Mucosa of descending colon (tissue), 3 donors: ENCODE results near the gene SPARC. TPM values are rescaled to one million over a fixed set of nuclear protein-coding genes. Genes with fewer than 3 reads are reported as not detected.

Experiments
- ATAC-seq: fragments of 200-7000 bp; cut with Tn5 transposase; one replicate; pipeline ENCODE4 v1.9.1; 2020; ENCODE audit warnings: mild to moderate bottlenecking, moderate library complexity
- DNase-seq, 3 donors: peaks; one replicate each; pipeline ENCODE4 v3.0.0-alpha.2; 2020
- H3K36me3 ChIP-seq: fragments of 200-600 bp; one replicate; pipeline ENCODE4 v1.8.0; 2021; ENCODE audit warnings: low read depth, mild to moderate bottlenecking
- H3K4me1 ChIP-seq: fragments of 200-600 bp; one replicate; pipeline ENCODE4 v1.8.0; 2021; ENCODE audit warnings: low read depth, mild to moderate bottlenecking
- H3K4me3 ChIP-seq: fragments of 200-600 bp; one replicate; pipeline ENCODE4 v1.8.0; 2021; ENCODE audit warnings: mild to moderate bottlenecking
- H3K9me3 ChIP-seq: fragments of 200-600 bp; one replicate; pipeline ENCODE4 v1.8.0; 2021; ENCODE audit warnings: mild to moderate bottlenecking
- intact Hi-C, 2 donors: fragments of 100-400 bp; cut with DNase I in 1 of 2; cut with micrococcal nuclease in 1 of 2; formaldehyde crosslinking; loops; one replicate each; pipeline versions ENCODE4 v1.11.0 to v1.11.1; 2022; cut with DNase I, micrococcal nuclease
- total RNA-seq, 3 donors: library from RNA; stranded (reverse); fragmentation: NEBNext Ultra II Directional in 2 of 3; extraction: Animal tissue kit (Norgen Biotek cat#: 25700) in 2 of 3; gene quantifications; one replicate each; pipeline versions ENCODE4 v1.2.1 to v1.2.4, GENCODE V29; 2021 to 2023
- TF ChIP-seq, protein P1 (sequence below): fragments of 200-600 bp; IDR thresholded peaks from one replicate; pipeline ENCODE4 v1.8.0; 2022; ENCODE audit warnings: antibody characterized with exemption, mild to moderate bottlenecking
- donor health status: DM: no; HTN: no; CAD: no; lungs with moderate emphysema.
- donor health status: DM: no; HTN: no; CAD: no.
- donor health status: DM: no; HTN: yes; CAD: no.

The SPARC gene
- total RNA-seq, 3 donors from 2014 or later = 78.0 to 410 (median 227) TPM

DNA sequence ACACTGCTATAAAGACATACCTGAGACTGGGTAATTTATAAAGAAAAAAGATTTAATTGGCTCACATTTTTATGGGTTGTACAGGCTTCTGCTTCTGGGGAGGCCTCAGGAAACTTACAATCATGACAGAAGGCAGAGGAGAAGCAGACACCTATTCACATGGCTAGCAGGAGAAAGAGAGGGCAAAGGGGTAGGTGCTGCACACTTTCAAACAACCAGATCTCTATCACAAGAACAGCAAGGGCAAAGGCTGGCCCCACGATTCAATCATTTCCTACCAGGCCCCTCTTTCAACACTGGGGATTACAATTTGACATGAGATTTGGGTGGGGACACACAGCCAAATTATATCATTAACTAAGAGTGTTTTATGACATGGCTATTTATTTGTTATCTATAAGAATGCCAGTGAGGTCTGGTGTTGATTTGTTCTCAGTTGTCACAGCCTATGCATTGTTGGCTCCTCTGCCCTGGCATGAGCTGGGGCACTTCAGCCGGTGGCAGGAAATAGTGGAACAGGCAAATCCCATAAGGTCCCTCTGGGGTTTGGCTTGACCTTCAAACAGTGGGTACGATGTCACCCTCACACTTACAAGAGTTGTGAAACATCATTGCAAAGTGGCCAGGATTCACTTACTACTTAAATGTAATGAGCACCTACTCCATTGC is 44.1 kb downstream of the SPARC start:
- Histone ChIP-seq H3K4me3 (no peak overlapping the region), H3K9me3 (no peaks in the 10 kb centered on the region), H3K4me1 (no peaks in the 10 kb centered on the region), H3K36me3 (no peaks in the 10 kb centered on the region)
- intact Hi-C loops = no loop called here
- no peak for ATAC-seq
- no peak for DNase-seq
- TF ChIP-seq, protein P1, sequence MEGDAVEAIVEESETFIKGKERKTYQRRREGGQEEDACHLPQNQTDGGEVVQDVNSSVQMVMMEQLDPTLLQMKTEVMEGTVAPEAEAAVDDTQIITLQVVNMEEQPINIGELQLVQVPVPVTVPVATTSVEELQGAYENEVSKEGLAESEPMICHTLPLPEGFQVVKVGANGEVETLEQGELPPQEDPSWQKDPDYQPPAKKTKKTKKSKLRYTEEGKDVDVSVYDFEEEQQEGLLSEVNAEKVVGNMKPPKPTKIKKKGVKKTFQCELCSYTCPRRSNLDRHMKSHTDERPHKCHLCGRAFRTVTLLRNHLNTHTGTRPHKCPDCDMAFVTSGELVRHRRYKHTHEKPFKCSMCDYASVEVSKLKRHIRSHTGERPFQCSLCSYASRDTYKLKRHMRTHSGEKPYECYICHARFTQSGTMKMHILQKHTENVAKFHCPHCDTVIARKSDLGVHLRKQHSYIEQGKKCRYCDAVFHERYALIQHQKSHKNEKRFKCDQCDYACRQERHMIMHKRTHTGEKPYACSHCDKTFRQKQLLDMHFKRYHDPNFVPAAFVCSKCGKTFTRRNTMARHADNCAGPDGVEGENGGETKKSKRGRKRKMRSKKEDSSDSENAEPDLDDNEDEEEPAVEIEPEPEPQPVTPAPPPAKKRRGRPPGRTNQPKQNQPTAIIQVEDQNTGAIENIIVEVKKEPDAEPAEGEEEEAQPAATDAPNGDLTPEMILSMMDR = no peak

DNA sequence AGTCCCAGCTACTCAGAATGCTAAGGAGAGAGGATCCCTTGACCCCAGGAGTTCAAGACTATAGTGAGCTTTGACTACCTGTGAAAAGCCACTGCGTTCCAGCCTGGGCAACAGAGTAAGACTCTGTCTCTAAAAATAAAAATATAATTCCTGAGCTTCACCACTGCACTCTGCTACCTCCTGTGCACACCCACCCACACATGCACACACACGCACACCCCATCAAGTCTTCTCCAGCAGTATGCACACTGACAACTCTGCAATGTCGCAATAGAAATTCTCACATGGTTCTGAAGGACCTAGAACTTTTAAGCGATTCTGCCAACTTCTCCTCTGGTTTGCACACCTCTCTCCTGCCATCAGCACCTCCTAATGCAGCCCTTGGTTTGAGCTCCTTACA is 48.1 kb downstream of the SPARC start:
- Histone ChIP-seq H3K4me3 (no peak overlapping the region), H3K4me1 (no peaks in the 10 kb centered on the region), H3K36me3 (no peaks in the 10 kb centered on the region), H3K9me3 (no peaks in the 10 kb centered on the region)
- ATAC-seq (no peak), DNase-seq (no peak)
- intact Hi-C loops = no loop called here
- TF ChIP-seq, protein P1 = no peak

DNA sequence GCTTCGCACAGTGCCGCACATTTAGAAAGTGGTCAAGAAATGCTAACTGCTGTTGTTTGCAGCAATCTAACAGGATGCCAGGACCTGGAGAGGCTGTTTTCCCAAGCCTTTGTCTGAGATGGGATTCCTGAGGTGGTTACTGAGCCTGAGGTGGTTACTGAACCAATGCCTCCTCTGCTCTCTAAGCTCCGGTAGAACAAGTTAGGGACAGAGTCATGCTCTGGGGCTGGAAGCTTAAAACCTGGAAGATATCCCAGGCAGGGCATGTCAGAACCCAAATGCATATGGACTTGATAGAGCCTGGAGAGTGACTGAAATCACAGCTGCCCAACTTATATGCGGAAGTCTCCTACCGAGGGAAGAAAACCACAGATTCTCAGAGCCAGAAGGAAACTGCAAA is 49.0 kb downstream of the SPARC start:
- no peak for DNase-seq

DNA sequence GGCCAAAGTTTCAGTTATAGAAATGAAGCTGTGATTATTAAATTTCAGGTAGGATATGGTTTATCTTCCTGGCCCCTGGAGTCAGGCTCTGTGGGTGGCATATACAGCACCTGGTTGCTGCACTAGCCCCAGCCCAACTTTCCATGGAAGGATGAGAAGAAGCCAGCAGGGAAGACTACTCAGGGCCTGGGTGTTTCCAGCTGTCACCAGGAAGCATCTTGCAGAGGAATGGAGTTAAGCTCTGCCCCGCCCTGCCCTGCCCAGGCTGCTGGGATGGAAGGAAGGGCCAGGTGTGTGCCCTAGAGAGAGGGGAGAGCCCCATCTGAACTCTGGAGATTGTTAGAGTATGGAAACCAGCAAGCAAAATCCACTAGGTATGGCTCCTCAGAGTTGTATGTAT is 52.8 kb downstream of the SPARC start:
- DNase-seq (peak in 1 of 3 donors; percentile 7), ATAC-seq (peak; percentile 36)
- Histone ChIP-seq H3K4me1 (no peaks in the 10 kb centered on the region), H3K36me3 (no peaks in the 10 kb centered on the region), H3K9me3 (no peaks in the 10 kb centered on the region), H3K4me3 (no peak overlapping the region)
- intact Hi-C loops = no loop called here
- TF ChIP-seq, protein P1 = no peak

More for the DNA sequence above, 49.0 kb downstream of the SPARC start:
- TF ChIP-seq, protein P1 = no peak
- intact Hi-C loops = no loop called here
- no peaks in the 10 kb centered on the region for H3K4me1 ChIP-seq
- no peaks in the 10 kb centered on the region for H3K9me3 ChIP-seq
- H3K36me3 ChIP-seq = no peaks in the 10 kb centered on the region
- no peak for ATAC-seq
- H3K4me3 ChIP-seq = no peak overlapping the region

DNA sequence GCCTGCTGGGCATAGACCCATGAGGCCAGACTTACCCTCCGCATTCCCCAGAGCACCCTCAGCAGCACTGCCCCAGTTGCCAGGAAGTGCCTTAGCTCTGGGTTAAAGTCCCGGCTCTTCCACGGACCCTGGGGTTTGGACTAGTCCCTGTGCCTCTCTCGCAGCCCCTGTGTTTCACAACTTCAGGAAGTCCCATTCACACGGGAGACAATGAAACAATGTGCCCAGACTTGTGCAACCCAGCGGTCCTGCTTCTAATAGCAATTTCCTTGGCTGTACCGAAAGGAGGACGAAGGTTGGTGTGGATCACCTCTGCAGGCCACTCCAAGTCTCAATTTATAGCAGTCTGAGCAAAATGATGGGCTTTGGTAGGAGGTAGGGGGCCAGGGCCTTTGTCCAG is 53.8 kb downstream of the SPARC start:
- no peak for DNase-seq
- no peaks in the 10 kb centered on the region for H3K36me3 ChIP-seq
- no peak for ATAC-seq
- TF ChIP-seq, protein P1 = no peak
- no peaks in the 10 kb centered on the region for H3K4me1 ChIP-seq
- H3K4me3 ChIP-seq = no peak overlapping the region
- intact Hi-C loops = no loop called here
- no peaks in the 10 kb centered on the region for H3K9me3 ChIP-seq

DNA sequence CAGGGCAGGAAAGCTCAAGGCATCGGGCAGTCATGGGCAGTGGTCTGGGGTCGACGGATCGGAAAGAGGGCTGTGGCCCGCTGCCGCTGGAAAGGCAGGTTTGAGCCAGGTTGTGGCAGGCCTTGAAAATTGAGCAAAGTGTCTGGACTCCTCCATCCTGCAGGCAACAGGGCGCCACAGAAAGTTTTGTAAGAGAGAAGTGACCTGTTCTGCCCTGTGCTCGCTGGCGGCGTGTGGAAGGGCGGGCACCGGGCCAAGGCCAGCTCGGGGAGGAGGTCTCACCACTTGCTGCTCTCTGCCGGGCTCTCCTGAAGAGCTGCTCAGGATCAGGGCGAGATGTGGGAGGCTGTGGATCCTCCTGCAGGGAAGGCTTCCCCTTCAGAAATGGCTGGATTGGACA is 54.2 kb downstream of the SPARC start:
- H3K4me1 ChIP-seq = no peaks in the 10 kb centered on the region
- intact Hi-C loops = no loop called here
- DNase-seq (no peak), ATAC-seq (no peak)
- H3K9me3 ChIP-seq = no peaks in the 10 kb centered on the region
- TF ChIP-seq, protein P1 = no peak
- H3K4me3 ChIP-seq = no peak overlapping the region
- no peaks in the 10 kb centered on the region for H3K36me3 ChIP-seq
